Epithelial cell of proximal tubule (primary cell): ENCODE results near the gene LRRC8A. TPM values are rescaled to one million over a fixed set of nuclear protein-coding genes. Genes with fewer than 3 reads are reported as not detected.

Experiments used
- DNase-seq: peaks from one replicate; pipeline ENCODE4 v3.0.0-alpha.2; 2011; ENCODE audit warnings: low read depth
- H3K4me3 ChIP-seq: 2 replicates; pipeline ENCODE4 v1.5.1; 2011; ENCODE audit warnings: low read depth, mild to moderate bottlenecking, low read length
- CTCF ChIP-seq: conservative IDR thresholded peaks from 2 replicates; pipeline ENCODE4 v1.5.1; 2012; ENCODE audit warnings: low read depth, mild to moderate bottlenecking, low read length
- total RNA-seq: library from RNA; depleted of rRNA; stranded (reverse); fragments of >200 nt; gene quantifications from 2 replicates; pipeline ENCODE4 v1.2.3, GENCODE V29; 2015

Gene LRRC8A
- total RNA-seq, 1 donor from 2014 or later, result 104 TPM

GRCh38 chr9:128917151-128917849 is 35.4 kb downstream of the LRRC8A start:
- H3K4me3 ChIP-seq, result no peak overlapping the region
- DNase-seq, result no peak
- no peak for TF ChIP-seq CTCF

GRCh38 chr9:128918921-128919320 is 37.0 kb downstream of the LRRC8A start:
- no peak for DNase-seq
- TF ChIP-seq CTCF, result no peak

GRCh38 chr9:128919402-128920089 is 37.6 kb downstream of the LRRC8A start:
- no peak for TF ChIP-seq CTCF
- no peak for DNase-seq
- H3K4me3 ChIP-seq, result no peak overlapping the region

More at GRCh38 chr9:128918921-128919320, 37.0 kb downstream of the LRRC8A start:
- H3K4me3 ChIP-seq, result no peak overlapping the region

GRCh38 chr9:128920381-128921058 is 38.6 kb downstream of the LRRC8A start, which contains the start of gene PHYHD1:
Gene PHYHD1 (plus strand): TSS chr9:128920982. CDS start chr9:128922324, 1,342 bp downstream.
- TF ChIP-seq CTCF, result no peak
- no peak for DNase-seq
- peak within 1 kb of the TSS; percentile 66 for H3K4me3 ChIP-seq

- H3K4me3 ChIP-seq, result peak overlapping the region; percentile 66
- TF ChIP-seq CTCF, result no peak
- no peak for DNase-seq
These were observed 40.2 kb downstream of the LRRC8A start for GRCh38 chr9:128921881-128922763.

GRCh38 chr9:128923493-128923883 is 41.6 kb downstream of the LRRC8A start:
- no peak for DNase-seq
- no peak overlapping the region for H3K4me3 ChIP-seq
- TF ChIP-seq CTCF, result no peak
